ENCODE measurements around the gene TMEM39A.

Gene TMEM39A, protein sequence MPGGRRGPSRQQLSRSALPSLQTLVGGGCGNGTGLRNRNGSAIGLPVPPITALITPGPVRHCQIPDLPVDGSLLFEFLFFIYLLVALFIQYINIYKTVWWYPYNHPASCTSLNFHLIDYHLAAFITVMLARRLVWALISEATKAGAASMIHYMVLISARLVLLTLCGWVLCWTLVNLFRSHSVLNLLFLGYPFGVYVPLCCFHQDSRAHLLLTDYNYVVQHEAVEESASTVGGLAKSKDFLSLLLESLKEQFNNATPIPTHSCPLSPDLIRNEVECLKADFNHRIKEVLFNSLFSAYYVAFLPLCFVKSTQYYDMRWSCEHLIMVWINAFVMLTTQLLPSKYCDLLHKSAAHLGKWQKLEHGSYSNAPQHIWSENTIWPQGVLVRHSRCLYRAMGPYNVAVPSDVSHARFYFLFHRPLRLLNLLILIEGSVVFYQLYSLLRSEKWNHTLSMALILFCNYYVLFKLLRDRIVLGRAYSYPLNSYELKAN

DNA sequence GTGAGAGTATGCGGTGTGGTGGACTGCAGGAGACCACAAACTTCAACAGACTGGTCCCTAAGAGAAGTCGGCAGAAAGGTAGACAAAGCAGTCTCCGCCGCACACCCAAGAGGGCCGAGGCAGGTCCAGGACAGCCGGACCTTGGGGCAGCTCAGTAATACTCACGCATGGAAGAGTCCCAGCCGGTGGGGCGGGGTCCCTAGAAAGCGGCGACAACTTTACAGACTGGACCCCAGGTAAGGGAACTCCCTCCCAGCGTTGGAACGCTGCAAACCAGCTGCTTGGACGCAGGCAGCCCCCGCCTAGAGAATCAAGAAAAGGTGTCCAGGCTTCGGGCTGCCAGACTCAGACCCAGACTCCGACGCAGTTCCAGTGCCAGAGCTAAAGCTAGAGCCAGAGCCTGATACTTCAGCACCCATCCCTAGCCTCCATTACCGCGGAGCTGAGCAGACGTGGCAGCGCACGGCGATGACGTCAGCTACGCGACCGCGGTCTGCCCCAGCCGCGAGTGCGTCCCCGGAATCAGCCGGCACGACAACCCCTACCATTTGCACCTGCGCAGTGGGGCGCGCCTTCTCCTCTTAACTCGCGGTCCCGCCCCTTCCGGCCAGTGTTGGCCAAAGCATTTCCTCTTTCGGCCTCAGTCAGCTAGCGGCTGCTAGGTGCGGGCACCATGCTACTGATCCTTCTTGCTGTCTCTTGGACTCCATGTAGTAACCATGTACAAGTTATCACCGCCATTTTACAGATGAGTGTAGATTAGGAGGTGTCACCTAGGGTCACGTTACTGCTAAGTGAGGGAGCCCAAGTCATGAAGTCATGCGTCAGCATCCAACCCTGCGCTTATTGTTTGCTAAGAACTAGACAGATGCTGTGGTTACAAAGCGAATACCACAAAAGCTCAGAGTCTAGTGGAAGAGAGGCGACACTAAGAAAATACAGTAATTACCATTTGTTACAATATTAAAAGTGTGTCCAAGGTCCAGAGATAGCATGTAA lies at the start of gene TMEM39A:
Gene TMEM39A, minus strand, starts transcription at position 445 of the 999 bp plus-strand sequence. CDS start 1,541 bp downstream, outside the sequence.
- peak; percentile 98 for DNase-seq

DNA sequence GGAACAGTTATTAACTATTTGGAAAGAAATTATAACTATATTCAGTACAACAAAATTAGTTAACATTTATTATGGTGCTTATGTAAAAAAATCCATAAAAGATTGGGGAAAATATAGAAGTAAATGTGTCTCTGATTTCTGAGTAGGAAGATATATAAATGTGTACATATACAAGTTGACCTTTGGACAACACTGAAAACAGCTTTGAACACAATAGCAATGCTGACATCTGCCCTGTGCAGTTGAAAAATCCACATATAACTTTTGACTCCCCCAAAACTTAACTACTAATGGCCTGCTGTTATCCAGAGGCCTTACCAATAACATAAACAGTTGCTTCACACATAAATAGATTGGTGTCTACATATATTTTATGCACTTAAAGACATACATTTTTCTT lies 47.3 kb upstream of the TMEM39A start:
- DNase-seq: no peak

DNA sequence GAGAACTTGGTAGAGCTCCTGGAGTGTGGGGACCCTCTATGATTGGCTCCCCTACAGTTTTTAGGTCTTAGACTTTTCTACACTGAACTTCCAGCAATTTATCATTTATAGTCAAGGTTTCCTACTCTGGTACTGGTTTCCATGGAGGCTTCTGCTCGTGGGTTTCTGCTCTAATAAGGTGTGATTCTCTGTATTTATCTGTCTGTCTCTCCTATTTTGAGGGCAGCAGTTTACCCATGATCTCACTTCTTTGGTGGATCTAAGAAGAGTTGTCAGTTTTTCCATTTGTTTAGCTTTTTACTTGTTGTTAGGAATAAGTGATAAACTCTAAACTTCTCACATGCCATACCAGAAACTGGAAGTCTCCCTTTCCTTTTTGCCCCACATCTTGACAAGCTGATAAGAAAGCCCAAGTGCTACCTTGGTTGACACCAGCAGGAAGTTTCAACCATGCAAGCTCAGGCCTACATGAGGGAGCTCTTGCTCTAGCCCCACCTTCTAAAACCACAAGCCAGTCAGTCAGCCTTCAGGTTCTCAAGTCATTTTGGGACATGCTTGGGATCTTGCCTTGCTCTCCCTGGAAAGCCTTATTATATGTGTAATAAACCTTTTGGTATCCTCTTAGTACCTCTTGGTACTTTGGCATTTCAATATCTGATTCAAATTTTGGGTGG lies 44.9 kb upstream of the TMEM39A start:
- DNase-seq: no peak

DNA sequence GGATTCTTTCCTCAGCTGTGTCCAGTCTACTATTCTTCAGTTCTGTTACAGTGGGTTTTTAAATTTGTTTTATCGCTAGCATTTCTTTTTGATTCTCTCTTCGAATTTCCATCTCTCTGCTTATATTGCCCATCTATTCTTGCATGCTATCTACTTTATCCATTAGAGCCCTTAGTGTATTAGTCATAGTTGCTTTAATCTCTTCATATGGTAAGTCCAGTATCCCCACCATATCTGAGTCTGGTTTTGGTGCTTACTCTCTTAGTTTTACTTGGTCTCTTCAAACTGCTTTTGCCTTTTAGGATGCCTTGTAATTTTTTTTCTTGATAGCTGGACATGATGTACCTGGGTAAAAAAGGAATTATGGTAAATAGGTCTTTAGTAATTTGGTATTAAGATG lies 44.0 kb upstream of the TMEM39A start:
- DNase-seq: no peak

DNA sequence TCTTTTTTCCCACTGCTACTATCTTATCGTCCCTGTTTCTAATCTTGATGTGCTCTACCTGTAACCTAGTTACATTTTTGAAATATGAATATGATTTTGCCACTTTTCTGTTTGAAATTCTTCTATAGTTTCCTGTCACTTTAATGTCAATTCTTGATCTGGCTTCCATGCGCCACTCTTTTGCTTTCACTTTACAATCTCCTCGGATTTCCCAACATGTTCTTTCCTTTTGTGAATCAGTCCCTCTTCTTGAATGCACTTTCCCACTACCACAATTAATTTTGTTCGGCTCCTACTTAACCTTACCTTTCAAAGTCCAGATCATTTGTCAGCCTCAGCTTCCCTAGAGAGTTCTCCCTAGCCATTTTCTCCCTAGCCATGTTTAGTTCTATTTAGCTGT lies 43.2 kb upstream of the TMEM39A start:
- DNase-seq: no peak

DNA sequence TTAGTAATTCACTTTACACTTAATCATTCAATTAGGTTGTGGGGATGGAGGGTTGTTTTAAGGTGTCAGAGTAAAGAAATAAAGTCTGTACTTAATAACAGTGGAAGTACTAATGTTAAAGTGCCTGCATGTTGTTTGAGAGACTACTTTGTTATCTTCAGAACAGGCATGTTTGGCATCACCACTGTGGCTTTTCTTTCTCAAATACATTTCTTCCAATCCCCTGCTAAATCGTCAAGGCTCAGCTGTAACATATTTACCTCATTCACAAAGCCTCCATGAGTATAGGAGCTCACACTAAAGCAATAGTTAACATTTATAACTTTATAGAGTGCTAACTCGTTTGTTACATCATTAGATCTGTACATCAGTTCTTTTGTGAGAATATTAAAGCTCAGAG lies 37.5 kb upstream of the TMEM39A start:
- DNase-seq: no peak

DNA sequence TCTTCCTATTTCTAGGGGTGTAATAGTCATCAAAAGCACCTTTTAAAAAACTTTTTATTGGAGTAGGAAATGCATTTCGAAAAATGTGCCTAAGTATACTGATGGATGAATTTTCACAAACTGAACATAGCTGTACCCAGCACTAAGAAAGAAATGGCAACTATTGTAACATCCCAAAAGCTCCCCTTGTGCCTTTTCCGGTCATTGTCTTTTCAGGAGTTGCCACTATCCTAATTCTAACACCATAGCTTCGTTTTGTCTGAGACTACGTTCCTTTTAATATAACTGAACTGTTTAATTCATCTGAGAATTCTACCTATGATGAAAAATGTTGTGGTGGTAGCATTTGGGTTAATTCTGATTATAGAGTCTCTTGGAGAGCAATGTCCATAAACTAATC lies 36.9 kb upstream of the TMEM39A start:
- no peak for DNase-seq

DNA sequence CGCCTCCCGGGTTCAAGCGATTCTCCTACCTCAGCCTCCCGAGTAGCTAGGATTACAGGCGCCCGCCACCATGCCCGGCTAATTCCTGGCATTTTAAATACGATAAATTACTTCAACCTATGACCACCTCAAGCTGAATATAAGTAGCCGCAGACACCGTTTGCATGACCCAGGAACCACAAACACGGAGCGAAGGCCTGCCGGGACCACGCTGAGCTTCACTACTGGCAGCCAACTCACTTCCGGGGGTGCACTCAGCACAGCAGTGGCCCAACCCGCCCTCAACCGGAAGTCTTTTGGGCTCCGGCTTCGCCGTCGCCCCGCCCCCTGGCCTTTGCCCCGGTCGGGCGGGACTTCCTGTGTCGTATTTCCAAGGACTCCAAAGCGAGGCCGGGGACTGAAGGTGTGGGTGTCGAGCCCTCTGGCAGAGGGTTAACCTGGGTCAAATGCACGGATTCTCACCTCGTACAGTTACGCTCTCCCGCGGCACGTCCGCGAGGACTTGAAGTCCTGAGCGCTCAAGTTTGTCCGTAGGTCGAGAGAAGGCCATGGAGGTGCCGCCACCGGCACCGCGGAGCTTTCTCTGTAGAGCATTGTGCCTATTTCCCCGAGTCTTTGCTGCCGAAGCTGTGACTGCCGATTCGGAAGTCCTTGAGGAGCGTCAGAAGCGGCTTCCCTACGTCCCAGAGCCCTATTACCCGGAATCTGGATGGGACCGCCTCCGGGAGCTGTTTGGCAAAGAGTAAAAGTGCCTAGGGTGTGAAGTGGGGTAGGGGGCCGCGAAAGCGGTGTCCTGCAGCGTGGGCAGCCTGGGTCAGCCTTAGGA lies 35.0 kb upstream of the TMEM39A start, which contains the start of gene TIMMDC1:
Gene TIMMDC1, plus strand, starts transcription at position 362 of the 826 bp plus-strand sequence. Its CDS starts 187 bp downstream, at position 549.
- peak; percentile 97 for DNase-seq

DNA sequence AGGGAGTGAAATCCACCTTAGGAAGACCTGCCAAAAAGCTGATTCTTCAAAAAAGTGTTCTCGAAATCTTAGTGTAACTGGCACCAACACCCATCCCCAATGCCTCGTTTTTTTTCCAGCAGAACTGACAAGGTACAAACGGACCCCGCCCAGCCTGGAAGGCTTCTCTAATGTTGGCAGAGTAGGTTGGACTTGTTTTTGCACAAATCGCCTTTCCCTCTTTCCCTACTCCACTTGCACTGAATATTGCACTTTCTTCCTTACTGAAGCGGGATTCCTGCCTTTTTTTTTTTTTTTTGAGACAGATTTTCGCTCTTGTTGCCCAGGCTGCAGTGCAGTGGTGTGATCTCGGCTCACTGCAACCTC lies 34.4 kb upstream of the TMEM39A start:
- no peak for DNase-seq

DNA sequence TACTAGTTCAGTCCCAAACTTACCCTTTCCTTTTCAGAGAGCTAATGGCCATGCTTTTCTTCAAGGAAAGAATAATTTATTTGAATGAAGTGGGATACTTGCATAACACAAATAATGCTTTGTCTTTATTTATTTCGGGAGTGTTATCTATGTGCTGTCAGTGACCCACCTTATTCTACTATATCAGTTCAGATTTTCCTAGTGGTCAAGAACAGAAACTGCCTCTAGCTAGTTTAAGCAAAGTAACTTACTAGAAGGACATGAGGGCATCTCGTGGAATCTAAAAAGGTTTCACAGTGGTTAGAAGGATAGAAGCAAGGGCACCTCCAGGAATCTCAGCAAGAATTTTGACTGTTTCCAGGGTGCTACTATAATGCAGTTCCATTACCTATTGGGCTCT lies 31.2 kb upstream of the TMEM39A start:
- DNase-seq: no peak

DNA sequence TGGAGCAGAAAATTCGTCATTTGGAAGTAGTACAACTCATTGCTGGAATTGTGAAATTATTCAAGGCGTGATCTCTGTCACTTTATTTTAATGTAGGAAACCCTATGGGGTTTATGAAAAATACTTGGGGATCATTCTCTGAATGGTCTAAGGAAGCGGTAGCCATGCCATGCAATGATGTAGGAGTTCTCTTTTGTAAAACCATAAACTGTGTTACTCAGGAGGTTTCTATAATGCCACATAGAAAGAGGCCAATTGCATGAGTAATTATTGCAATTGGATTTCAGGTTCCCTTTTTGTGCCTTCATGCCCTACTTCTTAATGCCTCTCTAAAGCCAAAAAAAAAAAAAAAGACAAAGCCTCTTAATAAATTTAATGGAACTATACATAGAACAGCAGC lies 29.4 kb upstream of the TMEM39A start:
- no peak for DNase-seq

DNA sequence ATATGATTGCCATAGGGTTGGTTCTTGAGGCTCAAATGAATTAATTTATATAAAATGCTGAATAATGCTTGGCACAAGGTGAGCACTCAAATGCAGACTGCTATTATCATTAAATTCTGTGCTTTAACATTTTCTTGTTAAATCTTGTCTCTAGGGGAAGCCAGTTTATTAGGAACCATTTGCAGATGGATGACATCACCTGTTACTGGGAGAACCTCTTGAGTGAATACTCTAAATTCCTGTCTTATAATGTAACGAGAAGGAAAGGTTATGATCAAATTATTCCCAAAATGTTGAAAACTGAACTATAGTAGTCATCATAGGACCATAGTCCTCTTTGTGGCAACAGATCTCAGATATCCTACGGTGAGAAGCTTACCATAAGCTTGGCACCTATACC lies 28.7 kb upstream of the TMEM39A start:
- DNase-seq: no peak

DNA sequence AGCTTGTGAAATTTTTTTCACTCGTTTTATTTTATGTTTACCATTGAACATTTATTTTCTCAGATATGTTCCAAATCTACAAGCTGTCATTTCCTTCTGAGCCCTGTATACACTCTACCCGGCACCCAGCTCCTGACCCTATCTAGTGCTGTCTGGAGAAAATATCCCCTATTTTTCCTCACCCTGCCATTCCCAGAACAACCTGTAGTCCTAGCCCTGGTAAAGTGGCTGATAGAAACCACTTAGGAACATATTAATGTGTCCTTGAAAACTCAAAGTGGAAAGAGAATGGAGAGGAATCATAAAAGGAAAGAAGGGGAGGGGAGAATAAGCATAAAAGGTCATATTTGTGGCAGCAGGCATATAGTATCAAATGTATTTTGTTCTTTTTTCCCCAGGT lies 26.7 kb upstream of the TMEM39A start:
- DNase-seq: no peak

DNA sequence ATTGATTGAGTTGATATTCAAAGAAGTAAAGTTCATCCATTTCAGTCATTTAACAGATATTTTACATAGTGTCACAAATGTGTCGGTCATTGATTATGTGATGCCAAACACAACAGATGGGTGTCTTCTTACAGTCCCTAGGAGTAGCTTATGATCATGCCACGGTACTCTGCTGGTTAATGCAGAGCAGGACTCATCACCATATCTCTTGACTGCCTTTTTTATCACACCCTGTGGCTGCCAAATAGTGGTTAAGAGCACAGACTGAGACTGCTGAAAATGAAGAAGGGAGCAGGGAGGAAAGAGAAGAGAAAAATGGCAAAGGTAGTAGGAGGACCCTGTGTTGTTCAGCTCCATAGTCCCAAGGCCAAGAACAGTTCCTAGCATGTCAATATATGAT lies 22.1 kb upstream of the TMEM39A start:
- DNase-seq: no peak

DNA sequence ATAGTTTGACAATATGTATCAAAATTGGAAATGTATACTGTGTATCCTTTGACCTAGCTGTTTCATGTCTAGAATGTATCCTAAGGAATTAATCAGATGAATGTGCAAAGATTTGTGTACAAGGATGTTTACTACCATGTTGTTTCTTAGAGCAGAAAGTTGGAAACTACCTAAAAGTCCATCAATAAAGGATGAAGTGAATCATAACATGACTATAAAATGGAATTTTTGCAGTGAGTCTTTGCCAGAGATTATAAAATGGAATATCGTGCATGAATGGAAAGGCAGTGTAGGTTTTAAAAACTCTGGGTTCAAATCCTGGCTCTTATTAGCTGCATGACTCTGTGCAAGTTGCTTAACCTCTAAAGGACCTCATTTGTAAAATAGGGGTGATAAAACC lies 19.7 kb upstream of the TMEM39A start:
- DNase-seq: no peak

DNA sequence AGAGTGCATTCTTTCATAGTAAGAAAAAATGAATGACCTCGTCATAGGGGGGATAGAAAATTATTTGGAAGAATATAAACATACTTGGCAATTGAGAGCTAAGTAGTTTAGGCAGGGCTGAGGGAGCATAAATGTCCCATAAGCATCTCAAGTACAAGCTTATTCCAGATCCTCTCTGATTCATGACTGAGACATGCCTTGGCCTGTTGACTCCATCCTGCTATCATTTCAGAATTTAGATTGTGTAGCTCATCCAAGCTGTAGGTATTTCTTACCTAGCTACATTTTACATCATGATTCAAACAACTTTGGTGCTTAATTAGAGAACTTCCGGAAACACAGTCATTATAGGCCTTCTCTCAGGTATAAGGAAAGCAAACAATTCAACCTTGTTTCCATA lies 17.7 kb upstream of the TMEM39A start:
- DNase-seq: no peak

DNA sequence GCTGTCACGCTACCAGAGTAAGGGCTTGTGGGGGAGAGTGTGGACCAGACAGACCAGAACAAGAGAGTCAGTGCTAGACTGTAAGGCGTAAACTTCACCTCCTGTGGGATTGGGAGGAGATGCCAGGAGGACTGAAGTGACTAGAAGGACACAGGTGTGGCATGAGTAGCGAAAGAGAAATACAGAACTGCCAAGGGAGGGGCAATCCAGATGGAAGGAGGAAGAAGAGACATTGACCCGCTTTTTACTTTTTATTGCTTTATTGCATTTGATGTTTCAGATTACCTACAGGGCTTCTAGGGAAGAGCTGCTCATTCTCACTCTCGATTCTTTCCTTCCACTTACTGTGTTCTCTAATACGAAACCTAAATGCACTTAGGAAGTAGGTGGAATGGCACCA lies 7.5 kb upstream of the TMEM39A start:
- no peak for DNase-seq

DNA sequence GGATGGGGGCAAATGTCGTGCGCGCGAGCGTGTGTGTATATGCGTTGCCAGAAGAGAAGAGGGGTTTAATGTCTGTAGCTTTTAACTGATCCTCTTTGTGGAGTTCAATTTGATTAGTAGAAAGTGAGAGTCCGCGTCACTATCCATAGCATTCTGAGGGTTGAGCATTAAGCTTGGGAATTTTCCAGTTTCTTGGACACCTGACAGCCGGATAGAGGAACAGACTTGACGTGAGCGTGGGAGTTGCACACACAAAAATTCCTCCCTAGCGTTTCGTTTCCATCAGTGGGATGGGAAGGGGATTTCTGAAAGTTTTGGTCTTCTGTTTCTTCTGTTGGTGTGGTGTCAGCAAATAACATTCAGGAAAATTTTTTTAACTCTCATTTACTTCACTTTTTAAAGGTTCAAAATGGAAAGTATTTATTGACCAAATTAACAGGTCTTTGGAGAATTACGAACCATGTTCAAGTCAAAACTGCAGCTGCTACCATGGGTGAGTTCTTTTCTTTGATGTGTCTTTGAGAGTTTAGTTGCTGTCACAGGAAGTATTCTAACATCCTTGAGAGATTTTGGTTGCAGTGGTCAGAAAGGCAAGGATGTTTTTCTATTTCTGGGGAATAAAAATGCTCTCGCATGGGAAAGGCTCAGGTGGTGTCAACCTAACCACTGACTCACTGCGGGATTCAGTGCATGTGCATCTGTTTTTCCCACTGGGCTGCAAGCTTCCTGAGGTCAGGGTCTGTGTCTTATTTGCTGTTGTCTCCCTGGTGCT lies 6.2 kb upstream of the TMEM39A start:
- DNase-seq: peak; percentile 17

DNA sequence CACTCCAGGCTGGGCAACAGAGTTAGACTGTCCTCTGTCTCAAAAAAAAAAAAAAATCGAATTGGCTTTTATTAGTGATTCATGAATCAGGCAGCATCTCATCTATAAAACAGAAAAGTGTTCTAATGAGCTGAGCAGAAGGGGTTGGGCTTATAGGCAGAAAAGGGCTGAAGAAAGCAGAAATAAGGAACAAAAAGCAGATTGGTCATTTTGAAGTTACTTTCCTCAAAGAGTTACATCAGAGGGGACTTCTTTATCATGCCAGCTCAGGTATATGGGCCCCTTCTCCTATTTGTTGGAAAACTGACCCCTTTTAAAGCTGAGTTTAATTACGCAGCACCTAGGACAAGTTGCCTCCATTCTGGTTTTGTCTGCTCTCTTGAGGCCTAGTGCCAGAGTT lies 4.6 kb upstream of the TMEM39A start:
- no peak for DNase-seq

DNA sequence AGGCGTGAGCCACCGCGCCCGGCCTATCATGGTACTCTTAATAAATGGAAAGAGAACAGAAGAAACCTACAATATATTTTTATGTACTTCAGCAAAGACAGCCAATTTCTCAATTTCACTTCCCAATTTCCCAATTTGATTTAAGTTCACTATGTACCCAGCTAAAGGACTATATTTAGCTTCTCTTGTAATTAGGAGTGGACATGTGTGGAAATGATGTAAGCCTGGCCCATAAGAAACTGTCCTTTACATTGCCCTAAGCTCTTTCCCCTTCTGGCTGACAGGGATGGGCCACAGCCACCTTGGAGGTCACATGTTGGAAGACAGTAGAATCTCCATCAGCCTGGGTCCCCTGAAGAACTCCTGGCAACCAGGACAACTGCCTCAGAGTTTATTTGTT lies 6.2 kb downstream of the TMEM39A start:
- no peak for DNase-seq

DNA sequence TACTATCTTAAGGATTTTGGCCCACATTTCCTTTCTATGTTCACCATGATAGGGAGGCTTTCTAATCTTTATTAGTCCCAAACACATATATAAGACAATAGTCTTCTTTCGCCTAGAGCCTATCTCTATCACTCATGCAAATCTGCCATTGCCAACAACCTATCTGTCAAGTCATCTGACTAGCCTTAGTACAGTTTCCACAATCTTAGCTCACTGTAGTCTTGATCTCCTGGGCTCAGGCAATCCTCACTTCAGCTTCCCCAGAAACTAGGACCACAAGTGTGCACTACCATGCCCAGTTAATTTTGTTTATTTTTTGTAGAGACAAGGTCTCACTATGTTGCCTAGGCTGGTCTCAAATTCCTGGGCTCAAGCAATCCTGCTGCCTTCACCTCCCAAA lies 6.9 kb downstream of the TMEM39A start:
- DNase-seq: no peak
